PC-3 (cell line): Measurements from ENCODE around the gene JADE2.

ENCODE experiments used
- EZH2 ChIP-seq: fragments of 300-600 bp; sonication (generic); IDR thresholded peaks from one replicate; pipeline ENCODE4 v1.6.1; 2017; ENCODE audit warnings: antibody characterized with exemption, mild to moderate bottlenecking, low read length; ENCODE audit not compliant: unreplicated experiment
- EZH2phosphoT487 ChIP-seq: fragments of 300-600 bp; sonication (generic); IDR thresholded peaks from 2 replicates; pipeline ENCODE4 v1.6.1; 2018; ENCODE audit warnings: mild to moderate bottlenecking, antibody characterized with exemption, low read length, borderline replicate concordance
- TF ChIP-seq, protein P1 (sequence below): fragments of 300-600 bp; sonication (generic); conservative IDR thresholded peaks from 2 replicates; pipeline ENCODE4 v1.5.1; 2017; ENCODE audit warnings: antibody characterized with exemption, low read depth, mild to moderate bottlenecking, low read length

GRCh38 chr5:134517553-134517952 lies 7.9 kb upstream of the JADE2 start:
- TF ChIP-seq, protein P1, sequence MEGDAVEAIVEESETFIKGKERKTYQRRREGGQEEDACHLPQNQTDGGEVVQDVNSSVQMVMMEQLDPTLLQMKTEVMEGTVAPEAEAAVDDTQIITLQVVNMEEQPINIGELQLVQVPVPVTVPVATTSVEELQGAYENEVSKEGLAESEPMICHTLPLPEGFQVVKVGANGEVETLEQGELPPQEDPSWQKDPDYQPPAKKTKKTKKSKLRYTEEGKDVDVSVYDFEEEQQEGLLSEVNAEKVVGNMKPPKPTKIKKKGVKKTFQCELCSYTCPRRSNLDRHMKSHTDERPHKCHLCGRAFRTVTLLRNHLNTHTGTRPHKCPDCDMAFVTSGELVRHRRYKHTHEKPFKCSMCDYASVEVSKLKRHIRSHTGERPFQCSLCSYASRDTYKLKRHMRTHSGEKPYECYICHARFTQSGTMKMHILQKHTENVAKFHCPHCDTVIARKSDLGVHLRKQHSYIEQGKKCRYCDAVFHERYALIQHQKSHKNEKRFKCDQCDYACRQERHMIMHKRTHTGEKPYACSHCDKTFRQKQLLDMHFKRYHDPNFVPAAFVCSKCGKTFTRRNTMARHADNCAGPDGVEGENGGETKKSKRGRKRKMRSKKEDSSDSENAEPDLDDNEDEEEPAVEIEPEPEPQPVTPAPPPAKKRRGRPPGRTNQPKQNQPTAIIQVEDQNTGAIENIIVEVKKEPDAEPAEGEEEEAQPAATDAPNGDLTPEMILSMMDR, result no peak
- TF ChIP-seq EZH2 (no peak), EZH2phosphoT487 (no peak)
